ENCODE data around the gene SMIM32.

- TF ChIP-seq, protein P1, sequence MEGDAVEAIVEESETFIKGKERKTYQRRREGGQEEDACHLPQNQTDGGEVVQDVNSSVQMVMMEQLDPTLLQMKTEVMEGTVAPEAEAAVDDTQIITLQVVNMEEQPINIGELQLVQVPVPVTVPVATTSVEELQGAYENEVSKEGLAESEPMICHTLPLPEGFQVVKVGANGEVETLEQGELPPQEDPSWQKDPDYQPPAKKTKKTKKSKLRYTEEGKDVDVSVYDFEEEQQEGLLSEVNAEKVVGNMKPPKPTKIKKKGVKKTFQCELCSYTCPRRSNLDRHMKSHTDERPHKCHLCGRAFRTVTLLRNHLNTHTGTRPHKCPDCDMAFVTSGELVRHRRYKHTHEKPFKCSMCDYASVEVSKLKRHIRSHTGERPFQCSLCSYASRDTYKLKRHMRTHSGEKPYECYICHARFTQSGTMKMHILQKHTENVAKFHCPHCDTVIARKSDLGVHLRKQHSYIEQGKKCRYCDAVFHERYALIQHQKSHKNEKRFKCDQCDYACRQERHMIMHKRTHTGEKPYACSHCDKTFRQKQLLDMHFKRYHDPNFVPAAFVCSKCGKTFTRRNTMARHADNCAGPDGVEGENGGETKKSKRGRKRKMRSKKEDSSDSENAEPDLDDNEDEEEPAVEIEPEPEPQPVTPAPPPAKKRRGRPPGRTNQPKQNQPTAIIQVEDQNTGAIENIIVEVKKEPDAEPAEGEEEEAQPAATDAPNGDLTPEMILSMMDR (IDR thresholded peaks at IDR 0.05; ENCODE audit: insufficient read depth, low read depth, low read length), result no peak
- TF ChIP-seq EZH2 (IDR thresholded peaks at IDR 0.05; ENCODE audit: insufficient read depth, low read length), result no peak
Measured at GRCh38 chr5:136202469-136203205, 9.7 kb upstream of the SMIM32 start.
